ENCODE results near the gene PGPEP1.

Gene PGPEP1

DNA sequence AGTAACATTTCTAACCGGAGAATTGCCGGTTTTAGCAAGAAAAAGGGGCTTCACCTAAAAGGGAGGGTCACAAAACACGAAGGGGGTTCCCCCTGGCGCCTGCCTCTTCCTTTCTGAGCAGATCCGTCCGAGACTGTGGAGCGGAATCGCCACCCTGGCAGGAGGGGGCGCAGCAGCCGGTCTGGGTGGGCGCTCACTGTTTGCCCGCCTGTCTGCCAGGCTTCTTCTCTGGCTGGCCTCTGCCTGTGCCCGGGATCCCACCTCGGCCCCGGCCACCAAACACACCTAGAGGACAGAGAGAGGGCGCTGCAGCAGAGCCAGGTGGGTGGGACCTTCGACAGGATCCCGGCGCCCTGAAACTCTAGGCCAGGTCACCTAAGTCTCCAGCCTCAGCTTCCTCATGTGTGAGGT, 33.1 kb upstream of the PGPEP1 start:
- DNase-seq (ENCODE audit: low read depth): no peak
- peak; percentile 27 for TF ChIP-seq CTCF (IDR thresholded peaks at IDR 0.05; ENCODE audit: low read depth, low read length, missing control alignments)

DNA sequence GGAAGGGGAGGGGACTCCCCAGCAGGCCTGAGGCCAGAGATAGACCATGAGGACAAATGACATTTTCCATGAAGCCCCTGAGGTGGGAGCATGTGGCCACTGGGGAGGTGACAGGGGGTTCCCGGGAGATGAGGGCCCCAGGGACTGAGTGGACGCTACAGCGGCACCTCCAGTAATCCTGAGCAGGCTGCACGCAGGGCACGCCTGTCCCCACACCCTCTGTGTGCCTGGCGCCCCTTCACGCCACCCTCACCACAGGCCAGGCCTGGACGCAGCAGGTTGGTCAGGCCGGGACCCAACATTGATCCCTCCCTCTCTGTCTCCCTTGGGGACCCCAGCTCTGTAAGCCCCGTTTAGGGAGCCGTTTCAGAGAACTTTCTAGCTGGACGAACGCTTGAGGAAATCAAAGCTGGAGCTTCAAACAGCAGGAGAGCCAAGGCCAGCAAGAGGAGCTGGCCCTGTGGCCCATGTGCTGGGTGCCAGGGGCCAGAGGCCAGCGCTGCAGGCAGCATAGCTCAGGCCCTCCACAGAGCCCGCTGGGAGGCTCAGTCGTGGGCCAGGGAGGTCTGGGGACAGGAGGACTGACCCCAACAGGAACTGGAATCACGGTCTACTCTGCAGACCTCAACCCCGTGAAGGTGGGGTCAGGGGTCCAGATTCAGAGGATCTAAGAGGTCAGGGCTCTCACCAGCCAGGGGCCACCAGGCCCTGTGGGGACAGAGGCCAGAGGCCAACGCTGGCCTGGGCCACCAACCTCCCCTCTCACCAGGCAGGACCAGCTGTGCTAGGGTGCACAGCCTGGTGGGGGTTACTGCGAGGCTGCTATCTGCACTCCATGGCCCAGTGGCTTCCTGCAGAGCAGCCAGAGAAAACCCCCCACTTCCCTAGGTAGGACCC, 32.1 kb upstream of the PGPEP1 start:
- TF ChIP-seq CTCF (IDR thresholded peaks at IDR 0.05; ENCODE audit: low read depth, low read length, missing control alignments): no peak
- no peak for DNase-seq (ENCODE audit: low read depth)
- H3K4me3 ChIP-seq (ENCODE audit: low read depth, low read length): no peak overlapping the region

More for the DNA sequence above, 33.1 kb upstream of the PGPEP1 start:
- H3K4me3 ChIP-seq (ENCODE audit: low read depth, low read length): no peak overlapping the region

GRCh38 chr19:18308948-18309325, 31.5 kb upstream of the PGPEP1 start:
- DNase-seq (ENCODE audit: low read depth): no peak
- no peak for TF ChIP-seq CTCF (IDR thresholded peaks at IDR 0.05; ENCODE audit: low read depth, low read length, missing control alignments)
- no peak overlapping the region for H3K4me3 ChIP-seq (ENCODE audit: low read depth, low read length)

GRCh38 chr19:18309525-18310064, 30.8 kb upstream of the PGPEP1 start:
- TF ChIP-seq CTCF (IDR thresholded peaks at IDR 0.05; ENCODE audit: low read depth, low read length, missing control alignments): no peak
- no peak overlapping the region for H3K4me3 ChIP-seq (ENCODE audit: low read depth, low read length)
- DNase-seq (ENCODE audit: low read depth): no peak

GRCh38 chr19:18310118-18310909, 30.1 kb upstream of the PGPEP1 start:
- DNase-seq (ENCODE audit: low read depth): no peak
- TF ChIP-seq CTCF (IDR thresholded peaks at IDR 0.05; ENCODE audit: low read depth, low read length, missing control alignments): no peak
- H3K4me3 ChIP-seq (ENCODE audit: low read depth, low read length): no peak overlapping the region

DNA sequence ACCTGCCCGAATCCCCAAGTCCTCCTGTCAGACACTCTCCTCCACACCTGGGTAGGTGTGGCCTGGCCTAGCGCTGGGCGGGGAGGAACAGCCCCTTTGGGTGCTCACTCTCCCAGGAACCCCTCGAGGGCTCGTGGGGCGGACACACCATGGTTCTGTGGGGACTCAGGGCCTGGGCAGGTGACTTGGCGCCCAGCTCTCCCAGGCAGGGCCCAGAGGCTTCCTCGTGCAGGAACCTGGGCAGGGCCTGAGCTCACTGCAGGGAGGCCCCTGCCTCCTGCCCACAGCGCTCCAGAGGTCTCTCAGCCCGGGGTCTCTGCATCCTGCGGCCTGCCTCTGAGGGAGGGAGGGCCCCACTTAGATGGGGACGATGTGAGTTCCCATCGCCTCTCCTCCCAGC, 29.4 kb upstream of the PGPEP1 start:
- DNase-seq (ENCODE audit: low read depth): no peak
- no peak for TF ChIP-seq CTCF (IDR thresholded peaks at IDR 0.05; ENCODE audit: low read depth, low read length, missing control alignments)
- H3K4me3 ChIP-seq (ENCODE audit: low read depth, low read length): no peak overlapping the region

All from GM12864 (cell line).